GM21360 (cell line): ENCODE results near the gene C20orf204.
A peak's percentile ranks its signal among the peaks of the same experiment; 100 is the strongest.

Experiments
- ATAC-seq: cut with Tn5 transposase; IDR thresholded peaks from one replicate; pipeline ENCODE4 v1.9.1; 2021; ENCODE audit warnings: mild to moderate bottlenecking, moderate library complexity; ENCODE audit not compliant: unreplicated experiment

The C20orf204 gene

GRCh38 chr20:64055396-64055892, 19.5 kb downstream of the C20orf204 start:
- no peak for ATAC-seq

GRCh38 chr20:64055893-64056638, 20.1 kb downstream of the C20orf204 start:
- ATAC-seq = no peak

- ATAC-seq = no peak
Observed at GRCh38 chr20:64056639-64056888, 20.6 kb downstream of the C20orf204 start.

- no peak for ATAC-seq
Observed at GRCh38 chr20:64056889-64057627, 21.1 kb downstream of the C20orf204 start.

- ATAC-seq = peak; percentile 34
Observed at GRCh38 chr20:64057628-64058498, 21.9 kb downstream of the C20orf204 start.

DNA sequence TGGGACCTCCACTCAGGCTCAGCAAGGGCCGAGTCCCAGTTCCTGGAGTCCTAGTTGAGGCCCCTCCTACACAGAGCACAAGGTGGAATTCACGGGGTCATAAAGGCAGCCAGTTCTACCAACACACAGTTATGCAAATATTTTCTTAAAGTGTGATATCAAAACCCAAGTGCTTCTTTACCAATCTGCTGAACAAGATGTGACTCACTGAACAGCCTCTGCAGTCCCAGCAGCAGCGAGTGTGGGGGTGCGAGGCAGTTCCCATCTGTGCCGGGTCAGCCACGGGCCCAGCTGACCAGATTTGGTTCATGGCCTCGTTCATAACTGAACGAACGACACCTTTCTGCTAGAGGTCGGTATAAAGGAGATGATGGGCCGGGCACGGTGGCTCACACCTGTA, 22.6 kb downstream of the C20orf204 start:
- ATAC-seq = no peak

DNA sequence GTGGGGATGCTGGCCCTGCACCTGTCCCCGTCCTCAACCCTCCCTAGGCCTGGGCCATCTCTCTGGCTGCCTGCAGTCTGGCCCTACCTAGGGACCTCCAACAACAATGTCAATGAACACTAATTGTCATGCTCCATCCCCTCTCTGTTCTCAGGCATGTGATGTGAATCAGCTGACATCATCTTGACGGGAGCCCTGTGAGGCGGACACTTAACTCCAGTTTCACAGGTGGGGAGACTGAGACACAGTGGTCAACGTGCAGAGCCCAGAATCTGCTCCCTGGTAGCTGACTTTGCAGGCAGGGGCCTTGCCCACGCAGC, 26.3 kb downstream of the C20orf204 start:
- no peak for ATAC-seq

DNA sequence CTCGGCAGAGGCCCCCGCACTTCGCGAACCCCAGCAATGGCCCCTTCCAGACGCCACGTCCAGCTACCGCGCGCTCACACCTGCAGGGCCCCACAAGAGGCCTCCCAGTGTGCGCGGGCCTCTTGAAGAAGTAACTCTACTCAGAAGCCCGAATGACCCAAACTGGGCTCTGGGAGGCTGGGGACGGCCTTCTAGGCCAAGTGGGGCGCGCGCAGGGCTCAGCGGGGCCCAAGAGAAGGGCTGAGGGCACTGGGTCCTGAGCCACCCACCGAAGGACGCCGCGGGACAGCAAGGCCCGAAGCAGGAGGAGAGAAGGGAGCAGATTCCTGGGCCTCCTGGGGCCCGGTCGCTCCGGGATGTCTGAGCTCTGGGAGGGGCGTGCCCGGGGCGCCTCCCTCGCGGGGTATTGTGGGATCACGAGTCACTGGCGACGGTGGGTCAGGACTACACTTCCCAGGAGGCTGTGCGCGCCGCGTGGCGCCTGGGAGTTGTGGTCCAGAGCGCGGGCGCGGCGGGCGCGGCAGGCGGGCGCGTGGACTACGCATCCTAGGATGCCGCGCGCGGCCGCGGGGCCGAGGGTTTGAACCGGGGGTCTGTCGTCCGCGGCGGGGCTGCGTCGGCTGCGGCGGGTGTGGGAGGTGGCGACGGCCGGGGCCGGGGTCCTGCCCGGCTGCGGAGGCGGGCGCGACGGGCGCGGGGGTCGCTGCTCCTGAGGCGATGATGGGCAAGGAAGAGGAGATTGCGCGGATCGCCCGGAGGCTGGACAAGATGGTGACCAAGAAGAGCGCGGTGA, 26.8 kb downstream of the C20orf204 start, which contains the start of gene TCEA2:
TCEA2 (plus strand) TSS at position 603 of the 793 bp plus-strand sequence; CDS start at position 718, 115 bp downstream.
- peak; percentile 68 for ATAC-seq

DNA sequence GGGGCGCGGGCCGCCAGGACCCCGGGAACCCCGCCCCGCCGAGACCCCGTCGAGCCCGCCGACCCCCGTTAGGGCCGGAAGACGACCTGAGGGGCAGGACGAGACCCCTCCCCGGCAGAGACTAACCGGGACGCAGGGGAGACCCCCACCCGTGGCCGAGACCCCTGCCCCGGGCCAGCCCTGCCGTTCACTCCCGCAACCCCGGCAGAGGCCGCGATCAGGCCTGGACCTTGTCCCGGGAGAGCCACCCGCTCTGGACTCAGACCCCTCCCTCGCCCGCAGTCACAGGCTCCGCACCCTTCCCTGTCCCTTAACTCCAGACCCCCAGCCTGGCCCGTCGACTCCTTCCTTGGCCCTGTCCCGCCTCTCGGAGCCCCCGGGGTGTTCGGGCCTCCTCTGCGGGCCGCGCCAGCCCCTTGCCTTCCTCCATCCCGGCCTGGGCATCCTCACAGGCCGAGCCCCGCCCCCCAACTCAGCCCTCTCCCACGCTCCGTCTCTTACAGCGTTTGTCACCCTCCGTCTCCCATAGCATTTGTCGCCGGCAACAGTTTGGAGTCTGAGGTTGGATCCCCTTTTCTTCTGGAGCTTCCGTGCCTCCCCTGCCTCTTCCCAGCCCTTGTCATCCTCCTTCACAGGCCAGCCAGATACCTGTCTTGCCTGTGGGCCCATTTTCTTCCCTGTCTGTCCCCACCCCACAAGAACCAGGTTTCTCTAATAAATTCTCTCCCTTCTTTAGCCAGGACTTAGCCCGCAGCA, 27.6 kb downstream of the C20orf204 start:
- no peak for ATAC-seq

- no peak for ATAC-seq
Observed at GRCh38 chr20:64064145-64064698, 28.2 kb downstream of the C20orf204 start.

DNA sequence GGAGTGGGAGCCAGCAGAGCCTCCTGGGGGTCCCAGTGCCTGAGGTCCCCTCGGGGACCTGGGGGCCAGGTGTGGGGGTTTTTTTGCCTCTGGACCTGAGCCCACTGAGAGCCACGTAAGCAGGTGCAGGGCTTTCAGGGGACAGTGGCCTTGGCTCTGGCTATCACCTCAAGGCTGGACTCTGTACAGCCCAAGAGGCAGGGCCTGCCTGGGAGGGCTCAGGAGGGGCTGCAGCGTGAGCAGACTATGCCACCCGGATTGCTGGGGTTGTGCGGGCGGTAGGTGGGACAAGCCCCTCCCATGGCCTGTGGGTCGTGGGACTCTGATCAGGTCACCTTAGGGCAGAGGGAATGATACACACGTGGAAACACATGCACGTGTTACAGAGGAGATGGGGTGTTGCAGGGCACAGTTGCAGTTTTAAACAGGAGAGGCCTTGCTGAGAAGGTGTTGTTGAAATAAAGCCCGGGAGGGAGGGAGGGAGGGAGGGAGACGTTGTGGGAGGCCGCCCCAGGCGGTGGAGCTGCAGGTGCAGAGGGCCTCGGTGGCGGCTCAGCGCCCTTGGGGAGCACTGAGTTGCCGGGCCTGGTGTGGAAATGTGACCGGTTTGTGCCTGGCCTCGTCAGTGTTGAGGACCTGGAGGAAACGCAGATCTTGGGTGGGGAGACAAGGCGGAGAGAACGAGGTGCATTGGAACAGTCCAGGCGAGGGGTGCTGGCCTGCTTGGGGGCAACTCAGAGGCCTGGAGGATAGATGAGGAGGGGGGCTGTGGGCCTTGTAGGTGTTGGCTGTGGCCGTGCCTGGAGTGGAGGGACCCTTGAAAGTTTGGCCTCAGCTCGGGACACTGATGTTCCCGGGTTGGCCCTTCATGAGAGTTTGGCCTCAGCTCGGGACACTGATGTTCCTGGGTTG, 29.3 kb downstream of the C20orf204 start:
- ATAC-seq = no peak

DNA sequence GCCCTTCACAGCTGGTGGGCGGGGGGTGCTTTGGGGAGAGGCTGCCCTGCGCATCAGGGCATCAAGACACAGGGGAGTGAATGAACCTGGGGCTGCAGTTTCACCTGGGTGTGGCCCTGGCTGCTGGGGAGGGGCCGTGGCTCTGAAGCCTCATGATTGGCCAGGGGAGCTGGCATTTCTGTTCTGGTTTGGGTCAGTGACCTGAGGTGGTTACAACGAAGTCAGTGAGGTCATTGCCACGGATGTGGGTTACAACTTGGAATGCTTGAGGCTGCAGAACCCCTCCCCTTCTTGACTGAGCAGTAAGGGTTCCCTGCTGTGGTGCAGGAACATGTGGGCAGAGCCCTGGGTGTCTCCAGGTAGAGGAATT, 30.0 kb downstream of the C20orf204 start:
- no peak for ATAC-seq

DNA sequence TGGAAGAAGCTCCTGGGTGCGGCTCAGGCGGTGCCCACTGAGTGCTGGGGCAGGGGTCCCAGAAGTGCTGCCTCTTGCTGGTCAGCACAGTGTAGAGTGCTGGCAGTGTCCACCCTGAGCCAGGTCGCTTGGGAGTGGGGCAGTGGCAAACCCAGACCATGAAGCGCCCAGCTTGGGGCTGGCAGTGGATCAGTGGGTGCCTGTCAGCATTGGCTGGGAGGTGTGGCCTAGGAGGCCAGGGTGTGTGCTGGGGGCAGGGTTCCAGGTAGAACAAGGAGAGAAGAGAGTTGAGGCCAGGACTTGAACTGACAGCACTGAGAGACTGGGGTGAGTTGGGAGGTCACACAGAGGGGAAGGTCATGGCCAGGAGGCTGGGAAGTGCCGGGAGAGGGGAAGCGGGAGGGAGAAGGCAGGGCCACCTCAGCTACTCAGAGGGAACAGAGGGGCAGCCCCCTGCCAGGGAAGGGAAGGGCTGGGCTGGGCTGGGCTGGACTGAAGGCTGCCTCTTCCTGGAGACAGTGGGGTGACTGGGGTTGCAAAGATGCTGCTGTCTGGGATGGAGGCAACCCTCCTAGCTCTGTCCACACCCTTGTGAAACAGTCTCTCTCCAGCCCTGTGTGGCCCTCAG, 31.1 kb downstream of the C20orf204 start:
- no peak for ATAC-seq

DNA sequence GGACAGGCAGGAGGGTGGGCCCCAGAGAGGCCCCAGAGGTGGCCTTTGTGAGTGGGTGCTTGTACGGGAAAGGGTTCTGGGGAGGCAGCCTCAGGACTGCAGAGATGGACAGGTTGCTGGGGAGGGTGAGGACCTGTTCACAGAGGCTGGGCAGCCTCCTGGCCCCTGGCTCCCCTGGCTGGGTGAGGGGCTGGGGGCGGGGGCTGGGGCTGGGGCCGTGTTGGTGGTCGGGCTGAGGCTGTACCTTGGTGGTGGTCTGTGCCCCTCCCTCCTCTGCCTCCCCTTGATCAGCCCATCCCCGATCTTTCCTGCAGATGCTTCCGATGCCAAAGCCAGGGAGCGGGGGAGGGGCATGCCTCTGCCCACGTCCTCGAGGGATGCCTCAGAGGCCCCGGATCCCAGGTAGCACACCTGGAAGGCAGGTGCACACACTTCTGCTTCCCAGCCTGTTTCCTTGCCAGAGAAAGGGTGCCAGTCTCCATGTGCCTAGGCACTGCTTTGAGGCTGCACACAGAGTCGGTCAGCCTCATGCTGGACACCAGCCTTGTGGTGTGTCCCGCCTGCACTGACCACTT, 31.8 kb downstream of the C20orf204 start:
- no peak for ATAC-seq

DNA sequence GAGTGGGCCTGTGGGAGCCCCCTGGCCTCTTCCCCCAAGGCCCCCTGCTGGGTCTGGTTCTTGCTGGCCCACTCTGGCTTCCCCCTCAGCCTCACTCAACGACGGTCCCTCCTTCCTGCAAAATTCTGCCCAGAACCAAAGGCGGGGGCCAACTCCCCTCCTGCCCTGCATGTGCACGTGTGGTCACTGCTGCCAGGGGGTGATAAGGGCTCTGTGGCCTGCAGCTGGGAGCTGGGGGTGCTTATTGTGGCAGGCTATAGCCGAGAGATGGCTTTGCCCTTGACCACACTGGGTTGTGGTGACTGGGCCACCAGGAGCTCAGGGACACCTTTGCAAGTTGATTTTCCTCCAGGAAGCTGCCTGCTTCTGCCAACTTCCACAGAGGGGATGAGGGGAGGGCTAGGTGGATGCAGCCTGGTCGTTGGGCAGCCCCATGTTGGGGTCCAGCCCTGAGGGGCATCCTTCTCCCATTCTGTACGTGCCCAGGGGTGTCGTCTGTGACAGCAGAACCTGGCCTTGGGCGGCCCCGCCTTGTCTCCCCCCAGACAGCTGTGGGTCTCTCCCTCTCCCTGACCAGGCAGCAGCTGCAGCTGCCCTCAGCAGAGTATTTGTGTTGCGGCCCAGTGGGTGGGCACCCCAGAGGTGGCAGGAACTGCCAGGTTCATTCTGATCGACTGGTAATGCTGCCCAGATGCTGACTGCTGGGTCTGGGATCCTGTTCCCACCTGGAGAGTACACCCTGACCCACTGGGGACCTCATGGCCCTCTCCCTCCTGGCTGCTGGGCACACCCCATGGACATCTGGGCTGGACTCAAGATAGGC, 32.6 kb downstream of the C20orf204 start:
- ATAC-seq = no peak

GRCh38 chr20:64069209-64069613, 33.2 kb downstream of the C20orf204 start:
- no peak for ATAC-seq

- no peak for ATAC-seq
Observed at GRCh38 chr20:64069614-64070243, 33.7 kb downstream of the C20orf204 start.
